C4-2B (cell line): ENCODE data around the gene KCNN1.
"Not testable (repeated sequence)": the region's sequence is repeated elsewhere in the genome, so short reads cannot be mapped to it uniquely, and the experiment has no call there.

Experiments
- H3K27ac ChIP-seq: fragments of 450-650 bp; 2 replicates; pipeline ENCODE4 v1.5.1; 2017
- CTCF ChIP-seq: fragments of 450-650 bp; conservative IDR thresholded peaks from 2 replicates; pipeline ENCODE4 v1.5.1; 2017; ENCODE audit warnings: mild to moderate bottlenecking
- ZFX ChIP-seq: fragments of 450-650 bp; IDR thresholded peaks from 2 replicates; pipeline ENCODE4 v1.6.1; 2017

KCNN1 gene

GRCh38 chr19:18000915-18001776 lies 34.2 kb downstream of the KCNN1 start:
- peak; percentile 61; the same call in 1 of the 2 replicates for TF ChIP-seq ZFX
- TF ChIP-seq CTCF: no peak
- H3K27ac ChIP-seq: peak overlapping the region; percentile 89

- H3K27ac ChIP-seq: peak overlapping the region; percentile 89
- TF ChIP-seq ZFX: no peak
- no peak for TF ChIP-seq CTCF
Observed at GRCh38 chr19:18001777-18002345, 35.0 kb downstream of the KCNN1 start.

- TF ChIP-seq ZFX: no peak
- no peak for TF ChIP-seq CTCF
- no peak overlapping the region for H3K27ac ChIP-seq
Observed at GRCh38 chr19:18002347-18002850, 35.5 kb downstream of the KCNN1 start.

DNA sequence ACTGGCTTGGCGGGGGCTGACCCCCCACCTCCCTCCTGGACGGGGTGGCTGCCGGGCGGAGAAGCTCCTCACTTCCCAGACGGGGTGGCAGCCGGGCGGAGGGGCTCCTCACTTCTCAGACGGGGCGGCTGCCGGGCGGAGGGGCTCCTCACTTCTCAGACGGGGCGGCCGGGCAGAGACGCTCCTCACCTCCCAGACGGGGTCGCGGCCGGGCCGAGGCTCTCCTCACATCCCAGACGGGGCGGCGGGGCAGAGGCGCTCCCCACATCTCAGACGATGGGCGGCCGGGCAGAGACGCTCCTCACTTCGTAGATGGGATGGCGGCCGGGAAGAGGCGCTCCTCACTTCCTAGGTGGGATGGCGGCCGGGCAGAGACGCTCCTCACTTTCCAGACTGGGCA lies 38.8 kb downstream of the KCNN1 start:
- not testable (repeated sequence) for H3K27ac ChIP-seq

GRCh38 chr19:18007044-18007916 lies 40.4 kb downstream of the KCNN1 start:
- TF ChIP-seq ZFX (no peak), CTCF (peak; percentile 99)
- H3K27ac ChIP-seq: peak overlapping the region; percentile 44

DNA sequence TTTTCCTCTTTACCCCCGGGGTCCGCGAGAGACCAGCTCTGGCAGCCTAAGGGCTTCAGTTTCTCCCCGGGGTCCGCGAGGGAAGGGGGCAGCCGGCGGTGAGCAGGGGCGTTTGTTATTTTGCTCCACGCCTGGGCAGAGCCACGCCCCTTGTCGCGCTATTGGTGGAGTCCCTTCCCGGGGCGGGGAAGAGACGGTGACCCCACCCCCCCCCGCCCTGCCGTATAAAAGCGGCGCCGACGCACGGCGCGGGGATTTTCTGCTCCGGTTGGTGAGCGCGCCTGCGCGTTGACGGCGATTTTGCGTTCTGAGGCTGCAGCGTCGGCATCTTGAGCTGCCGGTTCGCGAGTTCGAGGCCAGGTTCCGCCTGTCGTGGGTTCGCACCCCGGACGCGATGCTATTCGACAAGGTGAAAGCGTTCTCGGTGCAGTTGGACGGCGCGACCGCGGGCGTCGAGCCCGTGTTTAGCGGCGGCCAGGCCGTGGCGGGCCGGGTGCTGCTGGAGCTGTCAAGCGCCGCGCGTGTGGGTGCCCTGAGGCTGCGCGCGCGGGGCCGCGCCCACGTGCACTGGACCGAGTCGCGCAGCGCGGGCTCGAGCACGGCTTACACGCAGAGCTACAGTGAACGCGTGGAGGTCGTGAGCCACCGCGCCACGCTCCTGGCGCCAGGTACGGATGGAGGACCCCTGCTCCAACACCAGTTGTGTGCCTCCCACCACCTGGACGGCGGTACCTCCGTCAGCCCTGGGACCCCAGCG lies 41.2 kb downstream of the KCNN1 start, which contains the start of gene ARRDC2:
ARRDC2 (plus strand) TSS at position 254 of the 757 bp plus-strand sequence; CDS start at position 395, 141 bp downstream.
- peak within 1 kb of the TSS; percentile 44 for H3K27ac ChIP-seq
- no peak for TF ChIP-seq ZFX
- TF ChIP-seq CTCF: no peak

DNA sequence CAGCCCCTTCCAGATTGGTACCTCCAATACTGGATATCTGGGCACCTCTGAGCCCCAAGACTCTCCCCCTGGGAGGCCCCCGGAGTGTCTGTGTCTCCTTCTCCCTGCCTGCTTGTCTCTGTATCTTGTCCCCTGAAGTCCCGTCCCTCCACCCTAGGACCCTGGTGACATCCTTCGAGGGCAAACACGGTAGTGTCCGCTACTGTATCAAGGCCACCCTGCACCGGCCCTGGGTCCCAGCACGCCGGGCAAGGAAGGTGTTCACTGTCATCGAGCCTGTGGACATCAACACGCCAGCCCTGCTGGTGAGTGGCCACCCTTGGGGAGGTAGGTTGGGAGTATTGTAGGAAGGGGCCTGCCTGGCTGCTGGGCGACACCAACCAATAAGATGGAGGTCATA lies 41.9 kb downstream of the KCNN1 start:
- no peak overlapping the region; the same call in 1 of the 2 replicates for H3K27ac ChIP-seq
- TF ChIP-seq CTCF (no peak), ZFX (no peak)
